ENCODE results near the gene USP15. TPM values are rescaled to one million over a fixed set of nuclear protein-coding genes. Genes with fewer than 3 reads are reported as not detected.

The USP15 gene
- total RNA-seq, 1 donor from 2014 or later: 50.9 TPM

DNA sequence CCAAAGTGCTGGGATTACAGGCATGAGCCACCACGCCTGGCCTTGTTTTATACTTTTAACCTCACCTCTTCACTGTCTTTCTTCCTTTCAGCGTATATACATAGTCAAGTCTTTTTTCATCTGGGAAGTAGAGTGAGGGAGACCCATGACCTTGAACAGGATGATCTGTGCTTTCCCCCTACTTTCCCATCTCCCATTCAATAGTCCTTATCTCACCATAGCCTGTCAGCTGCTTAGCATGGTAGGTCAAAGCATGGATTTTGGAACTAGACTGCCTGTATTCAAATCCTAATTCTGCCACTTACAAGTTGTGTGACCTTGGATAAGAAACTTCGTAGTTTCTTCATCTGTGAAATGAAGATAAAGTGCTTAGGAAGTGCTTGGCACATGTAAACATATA is 110.0 kb downstream of the USP15 start:
- Mint-ChIP-seq H3K36me3 (peaks cover 41% of the 10 kb centered on the region), H3K27me3 (ENCODE audit: low read depth) (no peaks in the 10 kb centered on the region), H3K27ac (no peak overlapping the region), H3K4me3 (no peak overlapping the region), H3K9me3 (peaks cover 28% of the 10 kb centered on the region), H3K4me1 (no peaks in the 10 kb centered on the region)
- TF ChIP-seq, protein P1, sequence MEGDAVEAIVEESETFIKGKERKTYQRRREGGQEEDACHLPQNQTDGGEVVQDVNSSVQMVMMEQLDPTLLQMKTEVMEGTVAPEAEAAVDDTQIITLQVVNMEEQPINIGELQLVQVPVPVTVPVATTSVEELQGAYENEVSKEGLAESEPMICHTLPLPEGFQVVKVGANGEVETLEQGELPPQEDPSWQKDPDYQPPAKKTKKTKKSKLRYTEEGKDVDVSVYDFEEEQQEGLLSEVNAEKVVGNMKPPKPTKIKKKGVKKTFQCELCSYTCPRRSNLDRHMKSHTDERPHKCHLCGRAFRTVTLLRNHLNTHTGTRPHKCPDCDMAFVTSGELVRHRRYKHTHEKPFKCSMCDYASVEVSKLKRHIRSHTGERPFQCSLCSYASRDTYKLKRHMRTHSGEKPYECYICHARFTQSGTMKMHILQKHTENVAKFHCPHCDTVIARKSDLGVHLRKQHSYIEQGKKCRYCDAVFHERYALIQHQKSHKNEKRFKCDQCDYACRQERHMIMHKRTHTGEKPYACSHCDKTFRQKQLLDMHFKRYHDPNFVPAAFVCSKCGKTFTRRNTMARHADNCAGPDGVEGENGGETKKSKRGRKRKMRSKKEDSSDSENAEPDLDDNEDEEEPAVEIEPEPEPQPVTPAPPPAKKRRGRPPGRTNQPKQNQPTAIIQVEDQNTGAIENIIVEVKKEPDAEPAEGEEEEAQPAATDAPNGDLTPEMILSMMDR (IDR thresholded peaks at IDR 0.05; ENCODE audit: unreplicated experiment): no peak
- no peak for DNase-seq (ENCODE audit: low spot score in 2 of 2, unreplicated experiment in 2 of 2)

DNA sequence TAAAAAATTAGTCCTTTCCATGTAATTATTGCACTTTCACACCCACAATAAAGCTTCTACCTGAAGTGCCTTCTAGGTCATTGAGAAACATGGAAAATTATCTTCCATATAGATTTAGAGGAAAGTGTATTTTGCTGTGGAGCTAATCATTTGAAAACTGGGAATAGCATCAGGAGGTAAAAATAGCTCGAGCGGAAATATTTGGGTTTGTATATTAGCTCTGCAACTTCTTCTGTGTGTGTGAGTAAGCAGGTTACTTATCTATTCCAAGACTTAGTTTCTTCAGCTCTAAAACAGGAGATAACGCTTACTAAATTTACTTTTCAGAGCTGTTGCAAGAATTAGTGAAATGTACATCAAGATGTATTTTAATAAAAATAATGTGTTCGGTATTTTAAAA is 111.5 kb downstream of the USP15 start:
- Mint-ChIP-seq H3K27me3 (ENCODE audit: low read depth) (no peaks in the 10 kb centered on the region), H3K4me3 (no peak overlapping the region), H3K9me3 (peaks cover 14% of the 10 kb centered on the region), H3K27ac (no peak overlapping the region), H3K4me1 (no peaks in the 10 kb centered on the region), H3K36me3 (peaks cover 28% of the 10 kb centered on the region)
- TF ChIP-seq, protein P1 (IDR thresholded peaks at IDR 0.05; ENCODE audit: unreplicated experiment): no peak
- no peak for DNase-seq (ENCODE audit: low spot score in 2 of 2, unreplicated experiment in 2 of 2)

DNA sequence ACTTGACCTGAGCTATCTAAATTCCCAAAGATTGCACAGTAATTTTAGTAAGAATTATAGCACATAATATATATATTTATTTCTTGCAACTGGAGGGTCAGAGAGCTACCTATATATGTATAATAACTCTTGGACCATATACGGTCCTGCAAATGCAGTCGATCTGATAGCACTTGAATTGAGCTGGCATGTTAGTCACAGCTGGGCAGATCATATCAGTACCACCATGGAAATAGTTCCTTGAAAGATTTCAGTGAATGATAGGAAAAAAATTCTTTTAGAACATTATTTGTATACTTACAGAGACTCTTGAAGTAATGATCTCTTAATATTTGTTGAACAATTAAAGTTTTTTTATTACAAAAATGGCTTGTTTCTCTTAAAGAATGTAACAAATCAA is 111.9 kb downstream of the USP15 start:
- Mint-ChIP-seq H3K27me3 (ENCODE audit: low read depth) (no peaks in the 10 kb centered on the region), H3K4me1 (no peaks in the 10 kb centered on the region), H3K9me3 (peaks cover 14% of the 10 kb centered on the region), H3K4me3 (no peak overlapping the region), H3K36me3 (peaks cover 24% of the 10 kb centered on the region), H3K27ac (no peak overlapping the region)
- TF ChIP-seq, protein P1 (IDR thresholded peaks at IDR 0.05; ENCODE audit: unreplicated experiment): no peak
- no peak for DNase-seq (ENCODE audit: low spot score in 2 of 2, unreplicated experiment in 2 of 2)

DNA sequence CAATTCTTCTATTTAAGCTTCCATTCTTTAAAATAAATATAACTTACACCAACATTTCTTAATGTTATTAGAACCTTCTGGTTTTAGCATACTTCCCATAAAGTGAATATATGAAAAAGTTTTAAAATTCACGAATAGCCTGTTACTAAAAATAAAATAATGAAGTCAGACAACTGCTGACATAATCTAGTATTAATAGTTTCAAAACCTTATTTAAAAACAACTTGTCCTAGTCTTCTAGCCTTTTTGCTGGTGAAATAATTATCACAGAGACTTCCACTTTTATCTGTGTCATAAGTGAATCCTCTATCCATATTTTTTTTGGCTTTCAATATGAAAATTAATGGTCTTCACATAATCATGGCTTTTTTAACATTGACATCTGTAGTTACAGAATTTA is 112.6 kb downstream of the USP15 start:
- Mint-ChIP-seq H3K36me3 (peaks cover 19% of the 10 kb centered on the region), H3K9me3 (peaks cover 9% of the 10 kb centered on the region), H3K4me1 (no peaks in the 10 kb centered on the region), H3K4me3 (no peak overlapping the region), H3K27ac (no peak overlapping the region), H3K27me3 (ENCODE audit: low read depth) (no peaks in the 10 kb centered on the region)
- no peak for DNase-seq (ENCODE audit: low spot score in 2 of 2, unreplicated experiment in 2 of 2)
- TF ChIP-seq, protein P1 (IDR thresholded peaks at IDR 0.05; ENCODE audit: unreplicated experiment): no peak

DNA sequence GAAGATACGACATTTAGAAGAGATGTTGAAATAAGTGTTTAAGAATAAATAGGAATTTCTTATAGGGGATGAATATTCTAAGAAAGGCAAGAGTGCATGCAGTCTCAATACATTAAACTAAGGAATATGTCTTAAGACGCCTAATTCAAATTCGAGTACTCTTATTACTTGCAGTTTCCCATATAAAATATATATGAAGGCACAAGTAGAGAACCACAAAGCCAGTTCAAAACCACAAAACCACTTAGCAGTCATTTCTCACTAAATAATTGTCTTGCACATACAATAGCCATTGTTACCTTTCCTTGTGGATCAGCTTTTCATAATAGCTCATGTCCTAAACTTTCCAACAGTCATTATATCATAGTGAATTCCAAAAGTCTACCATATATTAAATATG is 115.4 kb downstream of the USP15 start:
- TF ChIP-seq, protein P1 (IDR thresholded peaks at IDR 0.05; ENCODE audit: unreplicated experiment): no peak

More for the DNA sequence above, 115.4 kb downstream of the USP15 start:
- Mint-ChIP-seq H3K27ac (no peak overlapping the region), H3K4me1 (no peaks in the 10 kb centered on the region), H3K36me3 (peaks cover 5% of the 10 kb centered on the region), H3K9me3 (no peaks in the 10 kb centered on the region), H3K4me3 (no peak overlapping the region), H3K27me3 (ENCODE audit: low read depth) (no peaks in the 10 kb centered on the region)
- DNase-seq (ENCODE audit: low spot score in 2 of 2, unreplicated experiment in 2 of 2): no peak

Measured in mesothelial cell of epicardium (in vitro differentiated cells).